ENCODE data around the gene TMEM132E.

DNA sequence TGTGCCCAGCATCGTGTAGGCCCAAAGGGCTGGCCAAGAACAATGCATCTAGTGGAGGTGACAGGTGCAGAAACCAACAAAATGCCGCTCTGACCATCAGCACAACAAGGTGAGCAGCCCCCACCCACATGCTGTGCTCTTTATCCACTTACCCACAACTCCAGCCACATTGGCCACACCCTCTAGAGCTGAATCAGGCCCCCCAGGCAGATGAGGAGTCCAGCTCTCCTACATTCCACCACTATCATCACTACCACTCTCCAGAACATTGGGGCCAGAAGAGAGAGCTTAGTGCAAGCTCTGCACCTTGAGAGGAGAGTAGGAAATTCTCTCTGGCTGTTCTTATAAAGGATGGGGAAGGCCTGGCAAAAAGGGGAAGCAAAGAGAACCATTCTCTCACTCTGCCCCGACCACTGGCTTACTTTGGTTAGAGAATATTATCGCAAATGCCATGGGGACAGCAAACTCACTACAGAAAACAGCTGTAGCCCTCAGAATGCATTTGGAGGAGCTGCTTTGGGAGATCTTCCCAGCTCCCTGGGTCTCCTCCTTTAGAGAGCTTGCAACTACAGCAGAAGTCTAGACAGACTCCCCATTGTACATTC, 75.0 kb downstream of the TMEM132E start:
- TF ChIP-seq, protein P1, sequence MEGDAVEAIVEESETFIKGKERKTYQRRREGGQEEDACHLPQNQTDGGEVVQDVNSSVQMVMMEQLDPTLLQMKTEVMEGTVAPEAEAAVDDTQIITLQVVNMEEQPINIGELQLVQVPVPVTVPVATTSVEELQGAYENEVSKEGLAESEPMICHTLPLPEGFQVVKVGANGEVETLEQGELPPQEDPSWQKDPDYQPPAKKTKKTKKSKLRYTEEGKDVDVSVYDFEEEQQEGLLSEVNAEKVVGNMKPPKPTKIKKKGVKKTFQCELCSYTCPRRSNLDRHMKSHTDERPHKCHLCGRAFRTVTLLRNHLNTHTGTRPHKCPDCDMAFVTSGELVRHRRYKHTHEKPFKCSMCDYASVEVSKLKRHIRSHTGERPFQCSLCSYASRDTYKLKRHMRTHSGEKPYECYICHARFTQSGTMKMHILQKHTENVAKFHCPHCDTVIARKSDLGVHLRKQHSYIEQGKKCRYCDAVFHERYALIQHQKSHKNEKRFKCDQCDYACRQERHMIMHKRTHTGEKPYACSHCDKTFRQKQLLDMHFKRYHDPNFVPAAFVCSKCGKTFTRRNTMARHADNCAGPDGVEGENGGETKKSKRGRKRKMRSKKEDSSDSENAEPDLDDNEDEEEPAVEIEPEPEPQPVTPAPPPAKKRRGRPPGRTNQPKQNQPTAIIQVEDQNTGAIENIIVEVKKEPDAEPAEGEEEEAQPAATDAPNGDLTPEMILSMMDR (IDR thresholded peaks at IDR 0.05; ENCODE audit: insufficient read depth, low read length, poor library complexity, severe bottlenecking) = no peak
- no peak for TF ChIP-seq EZH2phosphoT487 (conservative IDR thresholded peaks at IDR 0.05; ENCODE audit: low read length)
